ENCODE results near the gene FABP6.

GRCh38 chr5:160268121-160268520 lies 38.8 kb downstream of the FABP6 start:
- no peak for TF ChIP-seq CTCF (IDR thresholded peaks at IDR 0.05)
- TF ChIP-seq ZFX (IDR thresholded peaks at IDR 0.05; ENCODE audit: borderline replicate concordance), result no peak
